Smooth muscle cell of the coronary artery (primary cell): ENCODE measurements around the gene SAGE1. TPM values are rescaled to one million over a fixed set of nuclear protein-coding genes. Genes with fewer than 3 reads are reported as not detected.

ENCODE experiments used
- total RNA-seq: library from RNA; depleted of rRNA; stranded (reverse); fragments of >200 nt; gene quantifications from 2 replicates; pipeline ENCODE4 v1.2.3, GENCODE V29; 2014; ENCODE audit warnings: low replicate concordance

SAGE1 gene
- not detected in 2 replicates for total RNA-seq

GRCh38 chrX:135893294-135893817 lies at the start of gene SAGE1, which contains the start of gene CT45A10:
SAGE1 (plus strand) TSS chrX:135893716; CDS start chrX:135896243, 2,527 bp downstream.
CT45A10 (minus strand) TSS chrX:135893444; CDS start chrX:135885344, 8,100 bp downstream.

GRCh38 chrX:135854438-135854837 lies 39.1 kb upstream of the SAGE1 start, which contains the start of gene CT45A8:
CT45A8 (minus strand) TSS chrX:135854538; CDS start chrX:135850783, 3,755 bp downstream.

GRCh38 chrX:135871712-135872111 lies 21.8 kb upstream of the SAGE1 start, which contains the start of gene CT45A9:
CT45A9 (minus strand) TSS chrX:135871812; CDS start chrX:135868061, 3,751 bp downstream.

Other genes starting within 250 kb of the SAGE1 start
- gene CT45A1, start 180.1 kb upstream of the SAGE1 start, total RNA-seq: not detected in 2 replicates
- not detected in 2 replicates for gene CT45A3, start 125.5 kb upstream of the SAGE1 start, total RNA-seq
- not detected in 2 replicates for gene CT45A5, start 108.2 kb upstream of the SAGE1 start, total RNA-seq
- gene CT45A6, start 90.9 kb upstream of the SAGE1 start, total RNA-seq: not detected in 2 replicates
- gene CT45A2, start 73.7 kb upstream of the SAGE1 start, total RNA-seq: not detected in 2 replicates
- gene CT45A7, start 56.4 kb upstream of the SAGE1 start, total RNA-seq: not detected in 2 replicates
- not detected in 2 replicates for gene CT45A8, start 39.2 kb upstream of the SAGE1 start, total RNA-seq
- gene CT45A9, start 21.9 kb upstream of the SAGE1 start, total RNA-seq: not detected in 2 replicates
- not detected in 2 replicates for gene CT45A10, start 272 bp upstream of the SAGE1 start, total RNA-seq
- 2.2 and 5.0 TPM in 2 replicates for gene MMGT1, start 80.3 kb downstream of the SAGE1 start, total RNA-seq
- 13.7 and 14.9 TPM in 2 replicates for gene SLC9A6, start 91.7 kb downstream of the SAGE1 start, total RNA-seq